ENCODE results near the gene GAS7.
"Not testable (repeated sequence)": the region's sequence is repeated elsewhere in the genome, so short reads cannot be mapped to it uniquely, and the experiment has no call there.

Gene GAS7

GRCh38 chr17:9942885-9943284 lies 255.5 kb downstream of the GAS7 start:
- DNase-seq (ENCODE audit: low read depth): no peak

DNA sequence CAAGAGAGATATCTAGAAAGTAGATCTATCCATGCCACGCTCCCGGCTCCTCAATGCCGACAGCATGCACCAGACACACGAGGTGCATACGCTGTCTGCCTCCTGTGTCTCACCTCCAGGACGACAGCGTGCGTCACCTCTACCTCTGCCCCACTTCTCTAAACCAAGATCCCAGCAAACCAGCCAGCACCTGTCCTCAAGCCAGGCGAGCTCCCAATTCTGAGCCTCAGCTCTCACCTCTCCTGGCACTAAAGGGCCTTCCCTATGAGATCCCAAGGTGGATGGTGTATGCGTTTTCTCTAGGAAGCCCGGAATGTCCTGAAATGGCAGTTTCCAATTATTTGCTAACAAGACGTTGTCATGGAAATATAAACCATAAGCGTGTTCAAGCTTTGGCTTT lies 257.1 kb downstream of the GAS7 start:
- DNase-seq (ENCODE audit: low read depth): no peak

GRCh38 chr17:9940841-9941240 lies 257.6 kb downstream of the GAS7 start:
- no peak for DNase-seq (ENCODE audit: low read depth)

DNA sequence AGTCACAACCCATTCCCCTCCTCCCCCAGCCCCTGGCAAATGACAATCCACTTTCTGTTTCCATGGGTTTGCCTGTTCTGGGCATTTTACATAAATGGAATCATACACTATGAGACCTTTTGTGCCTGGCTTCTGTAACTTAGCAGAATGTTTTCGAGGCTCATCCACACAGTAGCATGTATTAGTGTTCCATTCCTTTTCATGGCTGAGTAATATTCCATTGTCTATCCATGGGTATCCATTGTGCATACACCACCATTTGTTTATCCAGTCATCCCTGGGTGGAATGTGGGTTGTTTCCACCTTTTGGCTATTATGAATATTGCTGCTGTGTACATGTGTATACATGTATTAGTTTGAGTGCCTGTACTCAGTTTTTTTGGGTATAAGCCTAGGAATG lies 259.6 kb downstream of the GAS7 start:
- no peak for DNase-seq (ENCODE audit: low read depth)

DNA sequence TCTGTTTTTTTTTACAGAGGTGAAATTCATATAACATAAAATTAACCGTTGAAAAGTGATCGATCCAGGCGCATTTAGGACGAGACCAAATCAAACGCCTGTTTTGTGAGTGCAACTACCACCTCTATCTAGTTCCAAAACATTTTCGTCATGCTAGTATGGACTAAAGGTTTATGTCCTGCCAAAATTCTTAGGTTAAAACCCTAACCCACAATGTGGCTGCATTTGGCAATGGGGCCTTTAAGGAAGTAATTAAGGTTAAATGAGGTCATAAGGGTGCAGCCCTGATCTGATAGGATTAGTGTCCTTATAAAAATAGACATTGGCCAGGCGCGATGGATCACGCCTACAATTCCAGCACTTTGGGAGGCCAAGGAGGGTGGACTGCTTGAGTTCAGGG lies 260.5 kb downstream of the GAS7 start:
- no peak for DNase-seq (ENCODE audit: low read depth)

GRCh38 chr17:9937241-9937761 lies 261.1 kb downstream of the GAS7 start:
- peak; percentile 45 for DNase-seq (ENCODE audit: low read depth)

DNA sequence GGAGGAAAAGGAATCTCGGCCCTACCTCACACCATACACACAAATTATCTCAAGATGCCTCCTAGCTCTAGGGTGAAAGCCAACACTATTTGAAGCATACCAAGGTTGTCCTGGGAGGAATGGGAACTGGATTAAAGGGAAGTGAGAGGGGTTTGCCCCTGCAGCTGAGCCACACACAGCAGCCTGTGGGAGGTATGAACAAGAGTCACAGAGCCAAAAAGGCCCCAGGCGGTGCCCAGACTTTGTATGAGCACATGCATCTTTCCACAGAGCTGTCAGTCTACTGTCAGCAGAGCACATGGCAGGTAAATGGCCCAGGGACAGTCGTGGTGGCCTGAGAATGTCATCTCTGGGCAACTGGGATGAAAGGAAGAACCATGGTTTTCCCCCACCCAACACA lies 262.3 kb downstream of the GAS7 start:
- DNase-seq (ENCODE audit: low read depth): no peak

DNA sequence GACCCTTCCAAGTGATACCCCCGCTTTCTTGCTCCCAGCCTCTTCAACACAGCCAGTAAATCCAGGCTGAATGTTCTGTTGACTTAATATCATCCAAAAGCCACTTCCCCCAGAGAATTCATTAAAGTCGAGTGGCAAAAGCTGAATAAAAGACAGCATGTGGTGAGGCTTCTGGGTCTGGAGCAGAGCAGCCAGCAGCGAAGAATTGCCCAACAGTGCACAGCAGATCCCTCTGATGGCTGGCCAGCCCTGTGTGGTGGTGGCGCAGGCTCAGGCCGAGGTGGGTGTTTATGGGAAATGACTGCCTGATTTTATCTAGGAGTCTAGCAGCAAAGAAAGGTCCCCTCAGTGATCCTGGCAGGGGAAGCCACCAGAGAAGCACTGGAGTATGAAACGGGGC lies 263.0 kb downstream of the GAS7 start:
- DNase-seq (ENCODE audit: low read depth): peak; percentile 11

DNA sequence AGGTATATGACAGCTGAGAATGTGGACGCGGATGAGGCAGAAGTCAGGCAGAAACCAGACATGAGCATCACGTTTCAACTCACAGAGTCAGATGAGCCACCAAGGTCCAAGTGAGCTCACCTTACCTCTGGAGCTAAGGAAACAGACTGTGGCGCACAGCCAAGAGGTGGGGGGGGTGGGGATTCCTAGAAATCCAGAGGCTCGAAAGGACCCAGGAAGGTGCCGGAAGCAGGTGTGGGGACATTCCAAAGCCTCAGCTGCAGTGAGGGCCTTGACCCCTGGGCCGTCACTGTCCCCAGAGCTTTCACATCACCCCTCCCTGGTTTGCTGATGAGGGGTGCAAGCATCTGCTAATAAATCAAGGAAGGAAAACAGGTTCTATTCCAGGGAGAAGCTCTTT lies 264.1 kb downstream of the GAS7 start:
- DNase-seq (ENCODE audit: low read depth): no peak

GRCh38 chr17:9932491-9932890 lies 265.9 kb downstream of the GAS7 start:
- DNase-seq (ENCODE audit: low read depth): peak; percentile 34

GRCh38 chr17:9931144-9931741 lies 267.2 kb downstream of the GAS7 start:
- DNase-seq (ENCODE audit: low read depth): no peak

- DNase-seq (ENCODE audit: low read depth): no peak
These were observed 268.5 kb downstream of the GAS7 start for GRCh38 chr17:9929871-9930270.

DNA sequence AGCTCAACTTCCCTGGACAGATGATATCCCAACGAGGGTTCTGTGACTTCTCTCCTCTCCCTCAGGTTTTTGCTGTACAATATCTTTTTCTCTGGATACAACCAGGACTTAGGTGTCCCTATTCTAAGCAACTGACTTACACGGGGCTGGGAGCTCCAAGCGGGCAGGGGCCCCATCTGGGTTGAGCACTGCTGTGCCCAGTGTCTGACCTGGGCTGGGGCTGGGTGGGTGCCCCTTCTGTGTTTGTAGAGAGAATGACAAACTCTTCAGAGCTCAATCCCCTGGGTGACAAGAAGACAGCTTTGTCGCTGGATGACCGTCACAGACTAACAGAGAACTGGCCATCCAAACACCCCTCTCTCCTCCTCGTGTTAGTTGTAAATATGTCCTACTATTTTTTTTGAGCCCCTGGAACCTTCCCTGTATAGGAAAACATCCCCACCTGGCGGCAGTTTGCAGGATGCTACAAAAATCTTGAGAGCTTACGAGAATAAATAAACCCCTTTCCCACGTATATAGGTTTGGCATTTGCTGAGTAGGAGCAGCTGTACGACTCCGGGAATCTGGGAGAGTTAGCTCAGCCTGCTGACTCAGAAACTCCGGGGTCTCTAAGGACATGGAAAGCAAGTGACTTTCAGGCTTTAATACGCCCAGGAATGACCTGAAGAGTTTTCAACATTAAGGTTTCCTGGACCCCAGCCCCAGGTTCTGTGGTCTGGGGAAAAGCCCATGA lies 269.6 kb downstream of the GAS7 start:
- peak; percentile 83 for DNase-seq (ENCODE audit: low read depth)

GRCh38 chr17:9926150-9926804 lies 272.1 kb downstream of the GAS7 start:
- DNase-seq (ENCODE audit: low read depth): no peak

GRCh38 chr17:9925457-9925856 lies 272.9 kb downstream of the GAS7 start:
- no peak for DNase-seq (ENCODE audit: low read depth)

DNA sequence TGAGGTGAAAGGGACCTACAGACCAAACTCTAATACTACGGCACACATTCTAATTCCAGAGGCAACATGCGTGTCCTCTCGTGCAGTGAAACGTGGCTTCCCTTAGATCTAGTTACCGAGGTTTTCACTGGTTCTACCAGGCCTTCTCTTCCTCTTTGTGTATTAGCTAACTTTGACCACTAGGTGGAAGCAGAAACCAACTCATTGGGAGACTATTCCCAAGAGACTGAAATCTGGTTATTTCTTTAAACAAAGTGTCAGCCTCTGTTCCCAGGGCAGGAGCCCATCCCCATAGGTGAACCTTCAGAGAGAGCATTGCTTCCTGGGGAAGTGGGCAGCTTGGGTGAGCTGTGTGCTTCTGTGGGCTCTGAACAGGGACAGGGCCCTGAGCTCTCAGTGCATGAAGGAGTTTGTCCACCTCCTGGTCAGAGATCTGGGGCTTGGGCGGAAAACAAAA lies 273.6 kb downstream of the GAS7 start:
- peak; percentile 65 for DNase-seq (ENCODE audit: low read depth)

- no peak for DNase-seq (ENCODE audit: low read depth)
These were observed 276.2 kb downstream of the GAS7 start for GRCh38 chr17:9922012-9922848.

GRCh38 chr17:9921216-9921615 lies 277.2 kb downstream of the GAS7 start:
- DNase-seq (ENCODE audit: low read depth): not testable (repeated sequence)

DNA sequence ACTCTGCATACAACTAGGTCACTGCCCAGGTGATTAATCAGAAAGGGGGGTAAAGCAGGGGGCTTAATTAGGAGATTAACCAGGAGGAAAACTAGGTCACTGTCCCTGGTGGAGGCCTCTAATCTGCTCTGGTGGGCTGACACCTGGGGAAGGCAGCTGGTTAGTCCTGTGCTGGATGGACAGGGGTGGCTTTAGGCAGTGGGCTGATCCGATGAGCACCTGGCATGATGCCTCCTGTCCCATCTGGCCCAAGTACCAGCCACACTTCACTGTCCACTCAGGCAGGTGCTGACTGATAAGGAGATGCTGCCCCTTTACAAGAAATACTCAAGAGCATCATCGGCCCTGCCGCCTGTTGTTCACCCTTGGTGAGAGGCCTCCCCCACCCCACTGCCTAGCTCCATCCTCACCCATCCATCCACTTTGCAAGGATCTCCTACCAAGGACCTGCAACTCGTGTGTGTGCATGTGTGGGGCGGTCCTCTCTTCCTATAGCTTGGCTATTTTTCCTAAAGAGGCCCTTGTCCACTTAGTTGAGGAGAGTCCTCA lies 279.5 kb downstream of the GAS7 start:
- no peak for DNase-seq (ENCODE audit: low read depth)

- no peak for DNase-seq (ENCODE audit: low read depth)
These were observed 280.1 kb downstream of the GAS7 start for GRCh38 chr17:9918352-9918751.

GRCh38 chr17:9917801-9918200 lies 280.6 kb downstream of the GAS7 start:
- no peak for DNase-seq (ENCODE audit: low read depth)

DNA sequence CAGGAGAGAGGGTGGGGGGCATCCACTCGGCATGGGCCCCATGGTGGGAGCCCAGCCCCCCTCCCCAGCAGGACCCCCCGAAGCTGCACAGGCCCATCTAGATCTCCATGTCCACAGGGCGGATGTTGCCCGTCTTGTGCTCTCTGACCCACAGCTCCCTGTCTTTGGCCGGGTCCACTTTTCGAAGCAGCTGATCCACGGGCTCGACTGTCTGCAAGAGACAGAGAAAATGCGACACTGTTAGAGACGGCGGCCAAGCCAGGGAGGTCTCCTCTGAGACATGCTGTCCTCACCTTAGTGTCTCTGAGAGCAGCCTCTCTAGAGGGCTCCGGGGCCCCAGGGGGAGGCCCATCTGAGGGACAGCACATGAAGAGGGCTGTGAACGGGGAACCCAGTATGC lies 281.3 kb downstream of the GAS7 start:
- no peak for DNase-seq (ENCODE audit: low read depth)

Data from iris pigment epithelial cell (primary cell).